ENCODE measurements around the gene NR2F1.

The NR2F1 gene

DNA sequence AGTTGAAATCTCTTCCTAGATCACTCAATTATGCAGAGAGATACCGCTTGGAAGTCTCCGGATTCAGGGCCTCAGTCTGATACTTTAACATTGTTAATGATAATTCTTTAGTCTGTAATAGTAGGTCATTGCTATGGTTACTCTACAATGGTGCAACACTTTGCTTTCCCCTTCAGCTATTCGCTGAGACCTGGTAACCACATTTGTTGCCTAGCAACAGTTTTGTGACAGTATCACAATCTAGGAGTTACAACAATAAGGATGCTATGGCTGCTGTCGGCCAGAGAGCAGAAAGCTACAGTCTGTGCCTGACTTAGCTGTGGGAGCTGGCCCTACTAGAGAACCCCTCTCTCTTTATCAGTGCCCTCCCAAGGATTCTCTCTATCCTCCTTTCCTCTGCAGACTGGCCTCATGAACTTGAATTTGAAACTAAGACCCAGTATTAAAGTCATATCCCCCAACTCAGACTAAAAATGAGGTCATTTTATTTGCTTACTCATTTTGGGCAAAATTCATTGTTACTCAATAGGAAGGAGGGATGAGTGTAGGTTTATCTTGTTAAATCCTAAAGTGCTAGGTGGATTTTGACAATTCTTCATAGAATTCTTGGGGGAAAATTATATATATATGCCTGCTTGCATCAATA is 39.3 kb downstream of the NR2F1 start:
- Histone ChIP-seq H3K4me3 (ENCODE audit: low read depth, low read length) (no peak overlapping the region), H3K9me3 (ENCODE audit: control insufficient read depth, insufficient read depth, low read depth, low read length) (no peaks in the 10 kb centered on the region), H3K36me3 (ENCODE audit: control insufficient read depth in 2 of 2, insufficient read depth in 1 of 2, low read length in 2 of 2) (no peaks in the 10 kb centered on the region), H3K4me1 (ENCODE audit: control insufficient read depth, insufficient read depth, low read length) (peaks cover 3% of the 10 kb centered on the region; the same call in 1 of the 2 replicates), H3K27ac (ENCODE audit: extremely low read depth, low read depth, low read length) (no peak overlapping the region)
- ChIA-PET POLR2A (interaction anchor here (1.1 kb wide), 1 partner anchor 38 kb away, joined by 3 read pairs; no protein-coding TSS in a partner anchor), CTCF (interaction anchor here (0.9 to 1.2 kb wide), 2 partner anchors 9 to 286 kb away, joined by 4 read pairs; no protein-coding TSS in a partner anchor)
- TF ChIP-seq ZFP41 (tag by site-specific recombination; IDR thresholded peaks at IDR 0.05; ENCODE audit: borderline replicate concordance) (no peak), ZNF121 (tag by site-specific recombination; IDR thresholded peaks at IDR 0.05) (no peak), ZNF677 (tag by site-specific recombination; IDR thresholded peaks at IDR 0.05) (no peak), ZNF366 (tag by site-specific recombination; conservative IDR thresholded peaks at IDR 0.05) (peak; percentile 65; the same call in 1 of the 2 replicates), GLIS1 (tag by site-specific recombination; IDR thresholded peaks at IDR 0.05) (no peak), ZNF16 (tag by site-specific recombination; IDR thresholded peaks at IDR 0.05; ENCODE audit: low read depth) (no peak), IKZF3 (tag by site-specific recombination; IDR thresholded peaks at IDR 0.05) (no peak), PRDM1 (tag by site-specific recombination; IDR thresholded peaks at IDR 0.05) (no peak), ZNF404 (tag by site-specific recombination; IDR thresholded peaks at IDR 0.05) (no peak), ZNF10 (tag by site-specific recombination; IDR thresholded peaks at IDR 0.05) (no peak), ZNF610 (tag by site-specific recombination; IDR thresholded peaks at IDR 0.05; ENCODE audit: borderline replicate concordance) (no peak), ZNF2 (tag by site-specific recombination; IDR thresholded peaks at IDR 0.05) (no peak), ATF2 (tag by site-specific recombination; IDR thresholded peaks at IDR 0.05; ENCODE audit: low read depth) (peak; percentile 64; the same call in 1 of the 2 replicates), ZNF239 (tag by site-specific recombination; IDR thresholded peaks at IDR 0.05) (no peak), ZNF621 (tag by site-specific recombination; IDR thresholded peaks at IDR 0.05) (no peak), ZNF626 (tag by site-specific recombination; IDR thresholded peaks at IDR 0.05) (no peak), ZNF776 (tag by site-specific recombination; IDR thresholded peaks at IDR 0.05; ENCODE audit: borderline replicate concordance) (no peak)

- TF ChIP-seq HOXC10 (CRISPR knock-in tag; IDR thresholded peaks at IDR 0.05) (no peak), ZNF311 (tag by site-specific recombination; IDR thresholded peaks at IDR 0.05; ENCODE audit: borderline replicate concordance) (no peak), ZNF211 (tag by site-specific recombination; IDR thresholded peaks at IDR 0.05; ENCODE audit: low read depth) (no peak), ZNF549 (tag by site-specific recombination; IDR thresholded peaks at IDR 0.05) (no peak), SP3 (tag by site-specific recombination; IDR thresholded peaks at IDR 0.05) (no peak), KLF1 (tag by site-specific recombination; IDR thresholded peaks at IDR 0.05) (no peak), ZNF2 (tag by site-specific recombination; IDR thresholded peaks at IDR 0.05) (no peak), ZNF202 (tag by site-specific recombination; IDR thresholded peaks at IDR 0.05; ENCODE audit: borderline replicate concordance) (no peak), ZNF664 (tag by site-specific recombination; IDR thresholded peaks at IDR 0.05) (no peak), ZNF302 (tag by site-specific recombination; IDR thresholded peaks at IDR 0.05; ENCODE audit: low read depth) (no peak), ZNF768 (tag by site-specific recombination; IDR thresholded peaks at IDR 0.05) (no peak), EGR2 (tag by site-specific recombination; IDR thresholded peaks at IDR 0.05; ENCODE audit: low read depth) (no peak), ZNF223 (tag by site-specific recombination; IDR thresholded peaks at IDR 0.05) (no peak), ZNF747 (tag by site-specific recombination; IDR thresholded peaks at IDR 0.05) (no peak)
- TF ChIP-seq, protein P1, sequence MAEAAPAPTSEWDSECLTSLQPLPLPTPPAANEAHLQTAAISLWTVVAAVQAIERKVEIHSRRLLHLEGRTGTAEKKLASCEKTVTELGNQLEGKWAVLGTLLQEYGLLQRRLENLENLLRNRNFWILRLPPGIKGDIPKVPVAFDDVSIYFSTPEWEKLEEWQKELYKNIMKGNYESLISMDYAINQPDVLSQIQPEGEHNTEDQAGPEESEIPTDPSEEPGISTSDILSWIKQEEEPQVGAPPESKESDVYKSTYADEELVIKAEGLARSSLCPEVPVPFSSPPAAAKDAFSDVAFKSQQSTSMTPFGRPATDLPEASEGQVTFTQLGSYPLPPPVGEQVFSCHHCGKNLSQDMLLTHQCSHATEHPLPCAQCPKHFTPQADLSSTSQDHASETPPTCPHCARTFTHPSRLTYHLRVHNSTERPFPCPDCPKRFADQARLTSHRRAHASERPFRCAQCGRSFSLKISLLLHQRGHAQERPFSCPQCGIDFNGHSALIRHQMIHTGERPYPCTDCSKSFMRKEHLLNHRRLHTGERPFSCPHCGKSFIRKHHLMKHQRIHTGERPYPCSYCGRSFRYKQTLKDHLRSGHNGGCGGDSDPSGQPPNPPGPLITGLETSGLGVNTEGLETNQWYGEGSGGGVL (tag by site-specific recombination; IDR thresholded peaks at IDR 0.05), result no peak
- no peak overlapping the region for H3K27ac ChIP-seq (ENCODE audit: extremely low read depth, low read depth, low read length)
- no peaks in the 10 kb centered on the region for H3K36me3 ChIP-seq (ENCODE audit: control insufficient read depth in 2 of 2, insufficient read depth in 1 of 2, low read length in 2 of 2)
- peaks cover 3% of the 10 kb centered on the region; the same call in 1 of the 2 replicates for H3K4me1 ChIP-seq (ENCODE audit: control insufficient read depth, insufficient read depth, low read length)
- POLR2A ChIA-PET, result no interaction called here
- CTCF ChIA-PET, result no interaction called here
- no peaks in the 10 kb centered on the region for H3K9me3 ChIP-seq (ENCODE audit: control insufficient read depth, insufficient read depth, low read depth, low read length)
- no peak overlapping the region for H3K4me3 ChIP-seq (ENCODE audit: low read depth, low read length)
These were observed 40.1 kb downstream of the NR2F1 start for GRCh38 chr5:93623153-93623552.
